K562 (cell line): ENCODE measurements around the gene BDKRB2. TPM values are rescaled to one million over a fixed set of nuclear protein-coding genes. Genes with fewer than 3 reads are reported as not detected.

Source experiments
- ATAC-seq: fragments of 200-7000 bp; cut with Tn5 transposase; 3 replicates; pipeline ENCODE4 v1.9.1; 2020; ENCODE audit warnings: moderate library complexity
- BruUV-seq: library from RNA; stranded (reverse); fragments of 400-500 nt; replicated peaks from 2 replicates; lab custom pipeline; 2021; lab: Mats Ljungman, UMichigan
- CTCF ChIA-PET: fragments of 300-600 bp; formaldehyde crosslinking; extraction: SDS; loops from one replicate; lab custom pipeline; 2021; ENCODE audit warnings: low intra/inter-chr PET ratio; lab: Yijun Ruan, JAX
- POLR2A ChIA-PET: fragments of 300-600, 350-650 bp; sonication (Branson Sonifier 250); formaldehyde crosslinking; extraction: SDS; loops from one replicate; lab custom pipeline; 2021; ENCODE audit warnings: antibody characterized with exemption, inconsistent platforms; lab: Yijun Ruan, JAX
- DNase-seq, 4 experiments: peaks; one replicate each; pipeline versions ENCODE4 v3.0.0 to v3.0.0-alpha.2; 2011 to 2018; ENCODE audit warnings: low spot score in 3 of 4, mixed read lengths in 3 of 4; ENCODE audit errors: extremely low read depth in 1 of 4
- FAIRE-seq: peaks from 2 replicates; lab custom pipeline; 2011; peaks lifted over from hg19 to GRCh38; lab: Jason Lieb, UNC
- H2AFZ ChIP-seq: 2 replicates; pipeline ENCODE4 v1.6.0; 2011; ENCODE audit warnings: low read depth, low read length, control low read depth, inconsistent platforms
- H3K27ac ChIP-seq: fragments of 200-600 bp; 3 replicates; pipeline ENCODE4 v1.8.0; 2011; ENCODE audit warnings: low read depth, mild to moderate bottlenecking, control low read depth, inconsistent platforms, low read length, moderate library complexity, mixed read lengths; ENCODE audit errors: extremely low read depth
- H3K27me3 ChIP-seq, 2 experiments: fragments of 300-600 bp in 1 of 2; 2 replicates in 1 of 2; 3 replicates in 1 of 2; pipeline versions ENCODE4 v1.6.0 to v1.8.0; 2011; ENCODE audit warnings: inconsistent platforms in 2 of 2, low read length in 2 of 2, mild to moderate bottlenecking in 1 of 2, mixed read lengths in 1 of 2, moderate library complexity in 1 of 2; ENCODE audit not compliant: control insufficient read depth in 2 of 2, insufficient read depth in 2 of 2
- H3K36me3 ChIP-seq: fragments of 300-600 bp; 3 replicates; pipeline ENCODE4 v1.8.0; 2011; ENCODE audit warnings: mild to moderate bottlenecking, low read length, inconsistent platforms; ENCODE audit not compliant: control insufficient read depth, insufficient read depth
- H3K4me1 ChIP-seq, 2 experiments: fragments of 200-600 bp in 1 of 2; replicated peaks in 1 of 2; 2 replicates in 1 of 2; 3 replicates in 1 of 2; pipeline versions ENCODE4 v1.5.1 to v1.8.0; 2011; ENCODE audit warnings: inconsistent platforms in 2 of 2, low read length in 2 of 2, mild to moderate bottlenecking in 1 of 2, mixed read lengths in 1 of 2, moderate library complexity in 1 of 2; ENCODE audit not compliant: control insufficient read depth in 2 of 2, insufficient read depth in 2 of 2
- H3K4me2 ChIP-seq: 2 replicates; pipeline ENCODE4 v1.6.1; 2011; ENCODE audit warnings: low read length, control low read depth, inconsistent platforms, mixed read lengths; ENCODE audit not compliant: insufficient read depth
- H3K4me3 ChIP-seq: fragments of 200-600 bp; sonication (generic), shearing (Covaris generic); 2 replicates; pipeline ENCODE4 v1.5.1; 2016; ENCODE audit warnings: control low read depth, inconsistent platforms
- H3K79me2 ChIP-seq: fragments of 200-600 bp; 3 replicates; pipeline ENCODE4 v1.8.0; 2011; ENCODE audit warnings: low read length, inconsistent platforms; ENCODE audit not compliant: control insufficient read depth, insufficient read depth
- H3K9ac ChIP-seq, 2 experiments: 2 replicates each; pipeline versions ENCODE4 v1.6.0 to v1.6.1; 2011; ENCODE audit warnings: low read depth in 2 of 2, low read length in 2 of 2, control low read depth in 1 of 2, inconsistent platforms in 1 of 2, mild to moderate bottlenecking in 1 of 2, mixed read lengths in 1 of 2; ENCODE audit not compliant: insufficient read depth in 1 of 2
- H3K9me1 ChIP-seq: one replicate; pipeline ENCODE4 v1.6.0; 2011; ENCODE audit warnings: inconsistent platforms, mild to moderate bottlenecking, low read length, moderate library complexity; ENCODE audit not compliant: control insufficient read depth, insufficient read depth
- H3K9me3 ChIP-seq: replicated peaks from 2 replicates; pipeline ENCODE4 v1.5.1; 2011; ENCODE audit warnings: low read depth, low read length, inconsistent platforms; ENCODE audit not compliant: control insufficient read depth, insufficient read depth
- H4K20me1 ChIP-seq: replicated peaks from 2 replicates; pipeline ENCODE4 v1.6.1; 2011; ENCODE audit warnings: low read length, inconsistent platforms, mixed read lengths; ENCODE audit not compliant: control insufficient read depth, insufficient read depth
- ARHGAP35 ChIP-seq: fragments of 450-650 bp; IDR thresholded peaks from 2 replicates; pipeline ENCODE4 v1.6.1; 2018; ENCODE audit not compliant: partially characterized antibody
- GABPB1 ChIP-seq: sonication (generic); formaldehyde crosslinking; IDR thresholded peaks from 2 replicates; pipeline ENCODE4 v1.8.0; 2022; ENCODE audit warnings: mild to moderate bottlenecking, missing genetic modification reagents
- RBM22 ChIP-seq: fragments of 200-400 bp; formaldehyde crosslinking; IDR thresholded peaks from 2 replicates; pipeline ENCODE4 v1.6.1; 2018; ENCODE audit warnings: low read length, low read depth; ENCODE audit not compliant: poor library complexity, severe bottlenecking
- TCF7L2 ChIP-seq: fragments of 150-350 bp; IDR thresholded peaks from 2 replicates; pipeline ENCODE4 v1.6.1; 2016; ENCODE audit warnings: low read depth, mild to moderate bottlenecking, low read length, moderate library complexity
- U2AF1 ChIP-seq: fragments of 200-400 bp; formaldehyde crosslinking; optimal IDR thresholded peaks from 2 replicates; pipeline ENCODE3; 2017; ENCODE audit warnings: mild to moderate bottlenecking, low read depth, low read length, moderate library complexity
- WGBS: fragments of 100-300 bp; shearing (Covaris generic); methylation state at CpG from one replicate; pipeline ENCODE4 v1.1.6; 2016; ENCODE audit warnings: low coverage, mixed read lengths; ENCODE audit not compliant: insufficient coverage; ENCODE audit errors: missing lambda C conversion rate; 5-methylcytosine and 5-hydroxymethylcytosine counted together
- in situ Hi-C: fragments of 300-500 bp; cut with MboI; formaldehyde crosslinking; loops from 4 replicates; pipeline ENCODE4 v1.15.0; 2018; ENCODE audit warnings: inconsistent platforms, mixed read lengths
- intact Hi-C: fragments of 100-400 bp; cut with micrococcal nuclease; formaldehyde crosslinking; loops from 2 replicates; pipeline ENCODE4 v1.14.2; 2022
- polyA plus RNA-seq, 8 experiments: library from polyadenylated mRNA; depleted of rRNA in 4 of 8; stranded (reverse) in 5 of 8; unstranded in 3 of 8; fragments of >200 nt; fragmentation: Nextera tagmentation in 2 of 8; fragmentation: Illumina TruSeq in 1 of 8; extraction: Ambion mirVana in 2 of 8; extraction: Trizol in 1 of 8; gene quantifications; 2 replicates each; pipeline versions ENCODE4 v1.2.1 to v1.2.3, GENCODE V29; 2011 to 2014; ENCODE audit warnings: inconsistent platforms in 1 of 8, missing spikeins in 1 of 8
- total RNA-seq, 7 experiments: library from RNA; depleted of rRNA in 6 of 7; stranded (reverse); fragments of >200 nt in 6 of 7; fragmentation: Illumina TruSeq in 2 of 7; extraction: Trizol in 2 of 7; gene quantifications; 2 replicates each; pipeline versions ENCODE4 v1.2.1 to v1.2.3, GENCODE V29; 2011 to 2021; ENCODE audit warnings: low replicate concordance in 1 of 7
- TF ChIP-seq, protein P1 (sequence below): fragments of 450-650 bp; formaldehyde crosslinking; IDR thresholded peaks from 2 replicates; pipeline ENCODE4 v1.4.0; 2022; ENCODE audit warnings: missing genetic modification characterization
- TF ChIP-seq, protein P2 (sequence below): sonication (generic); formaldehyde crosslinking; IDR thresholded peaks from 2 replicates; pipeline ENCODE4 v1.8.0; 2022; ENCODE audit warnings: mild to moderate bottlenecking, missing genetic modification reagents
- TF ChIP-seq, protein P3 (sequence below), 2 experiments: fragments of 450-650 bp; conservative IDR thresholded peaks; 2 replicates each; pipeline ENCODE4 v1.6.1; 2017; ENCODE audit warnings: mild to moderate bottlenecking in 2 of 2, moderate library complexity in 2 of 2
- TF ChIP-seq, protein P4 (sequence below): sonication (generic); IDR thresholded peaks from 2 replicates; pipeline ENCODE4 v1.6.1; 2016
- TF ChIP-seq, protein P5 (sequence below): sonication (generic); formaldehyde crosslinking; IDR thresholded peaks from 2 replicates; pipeline ENCODE4 v1.9.0; 2022; ENCODE audit warnings: mild to moderate bottlenecking, missing genetic modification reagents
- TF ChIP-seq, protein P6 (sequence below): fragments of 250-450 bp; sonication (Bioruptor Pico); IDR thresholded peaks from 2 replicates; pipeline ENCODE4 v1.8.0; 2022; ENCODE audit warnings: inconsistent platforms, mild to moderate bottlenecking, moderate library complexity, borderline replicate concordance

The BDKRB2 gene
- total and polyA plus RNA-seq, 9 of the 15 experiments (the other 6 are each of a cell fraction or from before 2014, with no cell fraction given), result 0.02 TPM; not detected in 8

DNA sequence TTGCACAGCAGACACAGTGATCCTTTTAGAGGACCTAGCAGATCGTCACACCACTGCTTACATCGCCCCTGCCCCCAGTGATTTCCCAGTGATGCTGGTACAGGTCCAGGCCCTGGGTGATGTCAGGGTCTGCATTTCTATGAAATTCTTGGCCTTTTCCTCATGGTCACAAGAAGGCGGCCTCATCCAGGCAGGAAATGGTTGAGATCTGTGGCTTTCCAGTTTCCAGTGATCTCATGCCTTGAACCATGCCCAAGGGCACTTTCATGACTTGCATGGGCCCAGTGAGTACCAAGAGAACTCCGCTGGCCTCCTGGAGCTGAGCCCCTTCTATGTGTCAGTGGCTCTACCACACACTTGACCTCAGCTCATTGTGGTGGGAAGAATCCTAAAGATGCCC, 41.9 kb upstream of the BDKRB2 start (continued):
- TF ChIP-seq, protein P1, sequence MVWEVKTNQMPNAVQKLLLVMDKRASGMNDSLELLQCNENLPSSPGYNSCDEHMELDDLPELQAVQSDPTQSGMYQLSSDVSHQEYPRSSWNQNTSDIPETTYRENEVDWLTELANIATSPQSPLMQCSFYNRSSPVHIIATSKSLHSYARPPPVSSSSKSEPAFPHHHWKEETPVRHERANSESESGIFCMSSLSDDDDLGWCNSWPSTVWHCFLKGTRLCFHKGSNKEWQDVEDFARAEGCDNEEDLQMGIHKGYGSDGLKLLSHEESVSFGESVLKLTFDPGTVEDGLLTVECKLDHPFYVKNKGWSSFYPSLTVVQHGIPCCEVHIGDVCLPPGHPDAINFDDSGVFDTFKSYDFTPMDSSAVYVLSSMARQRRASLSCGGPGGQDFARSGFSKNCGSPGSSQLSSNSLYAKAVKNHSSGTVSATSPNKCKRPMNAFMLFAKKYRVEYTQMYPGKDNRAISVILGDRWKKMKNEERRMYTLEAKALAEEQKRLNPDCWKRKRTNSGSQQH (CRISPR knock-in tag), result no peak
- TF ChIP-seq, protein P2, sequence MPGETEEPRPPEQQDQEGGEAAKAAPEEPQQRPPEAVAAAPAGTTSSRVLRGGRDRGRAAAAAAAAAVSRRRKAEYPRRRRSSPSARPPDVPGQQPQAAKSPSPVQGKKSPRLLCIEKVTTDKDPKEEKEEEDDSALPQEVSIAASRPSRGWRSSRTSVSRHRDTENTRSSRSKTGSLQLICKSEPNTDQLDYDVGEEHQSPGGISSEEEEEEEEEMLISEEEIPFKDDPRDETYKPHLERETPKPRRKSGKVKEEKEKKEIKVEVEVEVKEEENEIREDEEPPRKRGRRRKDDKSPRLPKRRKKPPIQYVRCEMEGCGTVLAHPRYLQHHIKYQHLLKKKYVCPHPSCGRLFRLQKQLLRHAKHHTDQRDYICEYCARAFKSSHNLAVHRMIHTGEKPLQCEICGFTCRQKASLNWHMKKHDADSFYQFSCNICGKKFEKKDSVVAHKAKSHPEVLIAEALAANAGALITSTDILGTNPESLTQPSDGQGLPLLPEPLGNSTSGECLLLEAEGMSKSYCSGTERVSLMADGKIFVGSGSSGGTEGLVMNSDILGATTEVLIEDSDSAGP (CRISPR knock-in tag), result no peak
- TF ChIP-seq, protein P3, sequence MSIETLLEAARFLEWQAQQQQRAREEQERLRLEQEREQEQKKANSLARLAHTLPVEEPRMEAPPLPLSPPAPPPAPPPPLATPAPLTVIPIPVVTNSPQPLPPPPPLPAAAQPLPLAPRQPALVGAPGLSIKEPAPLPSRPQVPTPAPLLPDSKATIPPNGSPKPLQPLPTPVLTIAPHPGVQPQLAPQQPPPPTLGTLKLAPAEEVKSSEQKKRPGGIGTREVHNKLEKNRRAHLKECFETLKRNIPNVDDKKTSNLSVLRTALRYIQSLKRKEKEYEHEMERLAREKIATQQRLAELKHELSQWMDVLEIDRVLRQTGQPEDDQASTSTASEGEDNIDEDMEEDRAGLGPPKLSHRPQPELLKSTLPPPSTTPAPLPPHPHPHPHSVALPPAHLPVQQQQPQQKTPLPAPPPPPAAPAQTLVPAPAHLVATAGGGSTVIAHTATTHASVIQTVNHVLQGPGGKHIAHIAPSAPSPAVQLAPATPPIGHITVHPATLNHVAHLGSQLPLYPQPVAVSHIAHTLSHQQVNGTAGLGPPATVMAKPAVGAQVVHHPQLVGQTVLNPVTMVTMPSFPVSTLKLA (conservative IDR thresholded peaks at IDR 0.05), result no peak
- no peak for TF ChIP-seq RBM22
- TF ChIP-seq, all 486 proteins: peak for 0

DNA sequence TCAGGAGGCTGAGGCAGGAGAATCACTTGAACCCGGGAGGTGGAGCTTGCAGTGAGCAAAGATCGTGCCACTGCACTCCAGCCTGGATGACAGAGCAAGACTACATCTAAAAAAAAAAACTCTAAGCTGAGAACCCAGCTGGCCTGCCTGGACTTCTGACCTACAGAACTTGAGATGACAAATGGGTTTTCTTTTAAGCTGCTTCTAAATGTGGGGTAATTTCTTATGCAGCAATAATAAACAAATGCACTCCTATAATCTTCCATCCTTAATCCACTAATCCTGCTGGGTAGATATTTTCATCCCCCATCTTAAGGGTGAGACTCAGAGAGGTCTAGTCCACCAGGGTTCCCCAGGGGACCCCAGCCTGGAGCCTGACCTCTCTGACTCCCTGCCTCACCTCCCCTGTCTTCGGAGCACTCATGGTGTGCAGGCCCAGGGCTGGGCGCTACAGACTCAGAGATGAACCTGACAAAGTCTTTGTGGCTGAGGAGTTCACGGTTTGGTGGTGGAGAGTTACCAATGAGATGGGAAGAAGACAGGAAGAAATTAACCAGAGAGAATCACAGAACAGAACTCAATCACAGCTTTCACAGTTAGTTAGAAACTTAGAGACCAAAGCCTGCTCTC, 39.7 kb upstream of the BDKRB2 start:
- Histone ChIP-seq H3K9me3 (no peaks in the 10 kb centered on the region), H3K4me1 (no peaks in the 10 kb centered on the region), H3K9ac (no peak overlapping the region), H3K27me3 (peaks cover 0 to 10% of the 10 kb centered on the region in 2 experiments; a peak in 2 of 5 replicates), H3K4me3 (no peak overlapping the region), H3K79me2 (no peaks in the 10 kb centered on the region), H2AFZ (no peak overlapping the region), H3K27ac (no peak overlapping the region), H3K4me2 (no peak overlapping the region), H3K9me1 (no peaks in the 10 kb centered on the region), H4K20me1 (no peaks in the 10 kb centered on the region), H3K36me3 (no peaks in the 10 kb centered on the region)
- ATAC-seq, result no peak
- TF ChIP-seq ARHGAP35, result no peak
- TF ChIP-seq, protein P4, sequence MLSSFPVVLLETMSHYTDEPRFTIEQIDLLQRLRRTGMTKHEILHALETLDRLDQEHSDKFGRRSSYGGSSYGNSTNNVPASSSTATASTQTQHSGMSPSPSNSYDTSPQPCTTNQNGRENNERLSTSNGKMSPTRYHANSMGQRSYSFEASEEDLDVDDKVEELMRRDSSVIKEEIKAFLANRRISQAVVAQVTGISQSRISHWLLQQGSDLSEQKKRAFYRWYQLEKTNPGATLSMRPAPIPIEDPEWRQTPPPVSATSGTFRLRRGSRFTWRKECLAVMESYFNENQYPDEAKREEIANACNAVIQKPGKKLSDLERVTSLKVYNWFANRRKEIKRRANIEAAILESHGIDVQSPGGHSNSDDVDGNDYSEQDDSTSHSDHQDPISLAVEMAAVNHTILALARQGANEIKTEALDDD, result no peak
- TF ChIP-seq GABPB1 (CRISPR knock-in tag), result no peak
- no peak for TF ChIP-seq TCF7L2
- TF ChIP-seq, protein P5, sequence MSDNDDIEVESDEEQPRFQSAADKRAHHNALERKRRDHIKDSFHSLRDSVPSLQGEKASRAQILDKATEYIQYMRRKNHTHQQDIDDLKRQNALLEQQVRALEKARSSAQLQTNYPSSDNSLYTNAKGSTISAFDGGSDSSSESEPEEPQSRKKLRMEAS, result no peak
- TF ChIP-seq U2AF1, result no peak
- TF ChIP-seq, protein P6, sequence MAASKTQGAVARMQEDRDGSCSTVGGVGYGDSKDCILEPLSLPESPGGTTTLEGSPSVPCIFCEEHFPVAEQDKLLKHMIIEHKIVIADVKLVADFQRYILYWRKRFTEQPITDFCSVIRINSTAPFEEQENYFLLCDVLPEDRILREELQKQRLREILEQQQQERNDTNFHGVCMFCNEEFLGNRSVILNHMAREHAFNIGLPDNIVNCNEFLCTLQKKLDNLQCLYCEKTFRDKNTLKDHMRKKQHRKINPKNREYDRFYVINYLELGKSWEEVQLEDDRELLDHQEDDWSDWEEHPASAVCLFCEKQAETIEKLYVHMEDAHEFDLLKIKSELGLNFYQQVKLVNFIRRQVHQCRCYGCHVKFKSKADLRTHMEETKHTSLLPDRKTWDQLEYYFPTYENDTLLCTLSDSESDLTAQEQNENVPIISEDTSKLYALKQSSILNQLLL (CRISPR knock-in tag), result no peak
- no peak for FAIRE-seq
- 0% methylated on average over 4 of the region's 5 CpGs for WGBS
- CTCF ChIA-PET, result no interaction called here
- POLR2A ChIA-PET, result no interaction called here
- no TSS peak for BruUV-seq
- intact Hi-C loops, result no loop called here
- in situ Hi-C loops, result no loop called here
- DNase-seq, result no peak
